ENCODE data around the gene DNASE1L2. TPM values are rescaled to one million over a fixed set of nuclear protein-coding genes. Genes with fewer than 3 reads are reported as not detected.

DNASE1L2 gene
- total RNA-seq, 2 experiments from 2014 or later: 6.6 to 9.8 TPM

GRCh38 chr16:2196162-2196980 is 39.9 kb upstream of the DNASE1L2 start, which contains the start of gene CASKIN1:
Gene CASKIN1, minus strand, starts transcription at chr16:2196605. Its CDS starts 173 bp downstream, at chr16:2196432.
- CTCF ChIA-PET (ENCODE audit: unreplicated experiment): no interaction called here
- Histone ChIP-seq H3K27ac (ENCODE audit: low read depth, low read length, poor library complexity, severe bottlenecking) (no peak within 1 kb of the TSS), H3K4me3 (ENCODE audit: low read depth, low read length, poor library complexity, severe bottlenecking) (no peak within 1 kb of the TSS), H4K20me1 (ENCODE audit: insufficient read depth, low read length) (no peaks in the 10 kb centered on the region), H3K79me2 (ENCODE audit: insufficient read depth, low read depth, low read length) (no peaks in the 10 kb centered on the region), H3K4me2 (ENCODE audit: low read length) (no peak within 1 kb of the TSS), H3K36me3 (ENCODE audit: insufficient read depth, low read length) (no peaks in the 10 kb centered on the region), H2AFZ (ENCODE audit: low read length) (no peak within 1 kb of the TSS), H3K4me1 (ENCODE audit: insufficient read depth, low read length, poor library complexity, severe bottlenecking) (no peaks in the 10 kb centered on the region), H3K9me2 (ENCODE audit: insufficient read depth, low read length) (no peaks in the 10 kb centered on the region), H3K9me3 (ENCODE audit: low read length) (no peaks in the 10 kb centered on the region)
- no peak for DNase-seq (ENCODE audit: low spot score)
- BruUV-seq (replicated peaks): no TSS peak
- TF ChIP-seq EZH2phosphoT487 (IDR thresholded peaks at IDR 0.05; ENCODE audit: borderline replicate concordance, low read depth, low read length) (no peak), CTCF (conservative IDR thresholded peaks at IDR 0.05; ENCODE audit: low read length) (no peak)
- POLR2A ChIA-PET: no interaction called here
- intact Hi-C loops (cut with micrococcal nuclease; ENCODE audit: unreplicated experiment): no loop called here

- no TSS peak for BruUV-seq (replicated peaks)
- CTCF ChIA-PET (ENCODE audit: unreplicated experiment): no interaction called here
Measured at GRCh38 chr16:2196981-2197511, 39.2 kb upstream of the DNASE1L2 start.

More at GRCh38 chr16:2196981-2197511, 39.2 kb upstream of the DNASE1L2 start:
- intact Hi-C loops (cut with micrococcal nuclease; ENCODE audit: unreplicated experiment): no loop called here
- no peaks in the 10 kb centered on the region for H4K20me1 ChIP-seq (ENCODE audit: insufficient read depth, low read length)
- H3K36me3 ChIP-seq (ENCODE audit: insufficient read depth, low read length): no peaks in the 10 kb centered on the region
- H3K9me2 ChIP-seq (ENCODE audit: insufficient read depth, low read length): no peaks in the 10 kb centered on the region
- no peak for TF ChIP-seq CTCF (conservative IDR thresholded peaks at IDR 0.05; ENCODE audit: low read length)
- no peak for TF ChIP-seq EZH2phosphoT487 (IDR thresholded peaks at IDR 0.05; ENCODE audit: borderline replicate concordance, low read depth, low read length)
- H3K4me2 ChIP-seq (ENCODE audit: low read length): no peak overlapping the region
- no peaks in the 10 kb centered on the region for H3K4me1 ChIP-seq (ENCODE audit: insufficient read depth, low read length, poor library complexity, severe bottlenecking)
- POLR2A ChIA-PET: interaction anchor here (0.7 kb wide), 1 partner anchor 9 kb away, joined by 3 read pairs; no protein-coding TSS in a partner anchor
- DNase-seq (ENCODE audit: low spot score): no peak
- no peak overlapping the region for H3K4me3 ChIP-seq (ENCODE audit: low read depth, low read length, poor library complexity, severe bottlenecking)
- no peaks in the 10 kb centered on the region for H3K79me2 ChIP-seq (ENCODE audit: insufficient read depth, low read depth, low read length)
- H2AFZ ChIP-seq (ENCODE audit: low read length): no peak overlapping the region
- no peak overlapping the region for H3K27ac ChIP-seq (ENCODE audit: low read depth, low read length, poor library complexity, severe bottlenecking)
- no peaks in the 10 kb centered on the region for H3K9me3 ChIP-seq (ENCODE audit: low read length)

All from OCI-LY7 (cell line).